SK-N-SH (cell line): ENCODE data around the gene GAR1. TPM values are rescaled to one million over a fixed set of nuclear protein-coding genes. Genes with fewer than 3 reads are reported as not detected.

Experiments
- CTCF ChIA-PET: fragments of 300-600, 350-600 bp; formaldehyde crosslinking; extraction: SDS; loops from one replicate; lab custom pipeline; 2021; lab: Yijun Ruan, JAX
- POLR2A ChIA-PET: fragments of 350-600 bp; sonication (Branson Sonifier 250); formaldehyde crosslinking; extraction: SDS; loops from one replicate; lab custom pipeline; 2020; ENCODE audit warnings: antibody characterized with exemption, inconsistent platforms; lab: Yijun Ruan, JAX
- DNase-seq: peaks from one replicate; pipeline ENCODE4 v3.0.0; 2012
- H2AFZ ChIP-seq: fragments of 200-600 bp; sonication (generic); 2 replicates; pipeline ENCODE4 v1.8.1; 2016; ENCODE audit warnings: antibody characterized with exemption, mild to moderate bottlenecking, low read depth
- H3F3A ChIP-seq: fragments of 200-600 bp; sonication (generic); replicated peaks from 2 replicates; pipeline ENCODE3; 2016; ENCODE audit warnings: antibody characterized with exemption, mild to moderate bottlenecking; ENCODE audit not compliant: insufficient read depth
- H3K27ac ChIP-seq, 2 experiments: fragments of 200-500 bp in 1 of 2; fragments of 200-600 bp in 1 of 2; sonication (Bioruptor generic) in 1 of 2; sonication (generic), shearing (Covaris generic) in 1 of 2; 2 replicates each; pipeline versions ENCODE4 v1.5.1 to v1.6.1; 2014 to 2016; ENCODE audit warnings: low read depth in 2 of 2, inconsistent platforms in 1 of 2, low read length in 1 of 2, mild to moderate bottlenecking in 1 of 2, mixed read lengths in 1 of 2
- H3K27me3 ChIP-seq: fragments of 200-600 bp; sonication (generic), shearing (Covaris generic); 2 replicates; pipeline ENCODE4 v1.6.1; 2016; ENCODE audit warnings: mixed run types; ENCODE audit not compliant: insufficient read depth
- H3K36me3 ChIP-seq, 2 experiments: fragments of 200-500 bp in 1 of 2; fragments of 200-600 bp in 1 of 2; sonication (Bioruptor generic) in 1 of 2; sonication (generic) in 1 of 2; replicated peaks in 1 of 2; 2 replicates each; pipeline versions ENCODE3 to v1.5.1; 2014 to 2016; ENCODE audit warnings: low read length in 1 of 2, mild to moderate bottlenecking in 1 of 2; ENCODE audit not compliant: insufficient read depth in 2 of 2, control insufficient read depth in 1 of 2
- H3K4me1 ChIP-seq, 2 experiments: fragments of 200-500 bp in 1 of 2; fragments of 200-600 bp in 1 of 2; sonication (Bioruptor generic) in 1 of 2; sonication (generic), shearing (Covaris generic) in 1 of 2; 2 replicates each; pipeline versions ENCODE4 v1.5.1 to v1.6.1; 2014 to 2016; ENCODE audit warnings: low read depth in 1 of 2, low read length in 1 of 2, mixed run types in 1 of 2; ENCODE audit not compliant: insufficient read depth in 2 of 2, control insufficient read depth in 1 of 2
- H3K4me2 ChIP-seq: fragments of 200-600 bp; sonication (generic), shearing (Covaris generic); 2 replicates; pipeline ENCODE4 v1.6.1; 2017; ENCODE audit warnings: mixed run types
- H3K4me3 ChIP-seq, 2 experiments: fragments of 200-500 bp in 1 of 2; fragments of 200-600 bp in 1 of 2; sonication (Bioruptor generic) in 1 of 2; sonication (generic), shearing (Covaris generic) in 1 of 2; 2 replicates each; pipeline versions ENCODE4 v1.5.1 to v1.8.1; 2014 to 2016; ENCODE audit warnings: low read depth in 2 of 2, inconsistent platforms in 1 of 2, low read length in 1 of 2, mild to moderate bottlenecking in 1 of 2, mixed read lengths in 1 of 2, moderate library complexity in 1 of 2
- H3K79me2 ChIP-seq: fragments of 200-600 bp; sonication (generic); 2 replicates; pipeline ENCODE4 v1.8.1; 2017; ENCODE audit warnings: mild to moderate bottlenecking; ENCODE audit not compliant: insufficient read depth
- H3K9ac ChIP-seq: fragments of 200-600 bp; sonication (generic); 2 replicates; pipeline ENCODE4 v1.6.1; 2017; ENCODE audit warnings: mixed run types
- H3K9me2 ChIP-seq: fragments of 200-600 bp; sonication (generic); 2 replicates; pipeline ENCODE4 v1.6.1; 2017; ENCODE audit warnings: mixed run types
- H3K9me3 ChIP-seq: fragments of 200-600 bp; sonication (generic); 2 replicates; pipeline ENCODE4 v1.6.1; 2017; ENCODE audit warnings: mixed run types, mild to moderate bottlenecking, moderate library complexity
- H4K20me1 ChIP-seq: fragments of 200-600 bp; sonication (generic); 2 replicates; pipeline ENCODE4 v1.6.1; 2017; ENCODE audit warnings: mild to moderate bottlenecking, mixed run types; ENCODE audit not compliant: insufficient read depth
- EZH2phosphoT487 ChIP-seq: fragments of 200-600 bp; sonication (generic); IDR thresholded peaks from 2 replicates; pipeline ENCODE4 v1.6.1; 2017; ENCODE audit warnings: low read depth, mixed run types, mild to moderate bottlenecking, antibody characterized with exemption, moderate library complexity, borderline replicate concordance
- FOXJ3 ChIP-seq: sonication (generic); formaldehyde crosslinking; IDR thresholded peaks from 2 replicates; pipeline ENCODE4 v1.5.1; 2020; ENCODE audit warnings: mild to moderate bottlenecking, missing genetic modification reagents
- FOXM1 ChIP-seq: IDR thresholded peaks from 2 replicates; pipeline ENCODE4 v1.4.0; 2012; ENCODE audit warnings: low read depth, mild to moderate bottlenecking
- GABPA ChIP-seq: IDR thresholded peaks from 2 replicates; pipeline ENCODE4 v1.4.0; 2012; ENCODE audit warnings: low read depth, mild to moderate bottlenecking
- GATA2 ChIP-seq: sonication (generic); formaldehyde crosslinking; IDR thresholded peaks from 2 replicates; pipeline ENCODE4 v1.5.0; 2020; ENCODE audit warnings: mild to moderate bottlenecking, missing genetic modification reagents
- JUND ChIP-seq: IDR thresholded peaks from 2 replicates; pipeline ENCODE4 v1.4.0; 2012
- MEF2A ChIP-seq: IDR thresholded peaks from 2 replicates; pipeline ENCODE4 v1.4.0; 2012; ENCODE audit warnings: low read depth, borderline replicate concordance
- NRF1 ChIP-seq: IDR thresholded peaks from 2 replicates; pipeline ENCODE4 v1.6.1; 2012; ENCODE audit warnings: low read depth, mild to moderate bottlenecking, low read length
- POLR2AphosphoS5 ChIP-seq: IDR thresholded peaks from 2 replicates; pipeline ENCODE4 v1.6.1; 2012; ENCODE audit warnings: low read depth, low read length
- RAD21 ChIP-seq: IDR thresholded peaks from 2 replicates; pipeline ENCODE4 v1.6.1; 2012; ENCODE audit warnings: mild to moderate bottlenecking, low read length
- RFX5 ChIP-seq: IDR thresholded peaks from 2 replicates; pipeline ENCODE4 v1.6.1; 2012; ENCODE audit warnings: mild to moderate bottlenecking, improper control_type of control experiment, low read length
- SMC3 ChIP-seq: IDR thresholded peaks from 2 replicates; pipeline ENCODE4 v1.6.1; 2012; ENCODE audit warnings: low read depth, low read length, improper control_type of control experiment
- TAF1 ChIP-seq: IDR thresholded peaks from 2 replicates; pipeline ENCODE4 v1.6.1; 2012; ENCODE audit warnings: low read depth, mild to moderate bottlenecking, low read length, moderate library complexity, borderline replicate concordance
- TCF12 ChIP-seq: IDR thresholded peaks from 2 replicates; pipeline ENCODE4 v1.4.0; 2012
- polyA plus RNA-seq, 3 experiments: library from polyadenylated mRNA; depleted of rRNA; stranded (reverse); fragments of >200 nt; gene quantifications; 2 replicates each; pipeline ENCODE4 v1.2.3, GENCODE V29; 2012
- TF ChIP-seq, protein P1 (sequence below): IDR thresholded peaks from 2 replicates; pipeline ENCODE4 v1.6.1; 2012; ENCODE audit warnings: mild to moderate bottlenecking, low read depth, low read length, moderate library complexity
- TF ChIP-seq, protein P2 (sequence below): IDR thresholded peaks from 2 replicates; pipeline ENCODE4 v1.4.0; 2012; ENCODE audit warnings: low read depth
- TF ChIP-seq, protein P3 (sequence below): fragments of 200-600 bp; sonication (generic); IDR thresholded peaks from 2 replicates; pipeline ENCODE4 v1.6.1; 2017; ENCODE audit warnings: antibody characterized with exemption, mild to moderate bottlenecking, moderate library complexity

The GAR1 gene
- polyA plus RNA-seq, 1 of the 3 experiments (the other 2 are of a cell fraction), result 40.5 TPM

DNA sequence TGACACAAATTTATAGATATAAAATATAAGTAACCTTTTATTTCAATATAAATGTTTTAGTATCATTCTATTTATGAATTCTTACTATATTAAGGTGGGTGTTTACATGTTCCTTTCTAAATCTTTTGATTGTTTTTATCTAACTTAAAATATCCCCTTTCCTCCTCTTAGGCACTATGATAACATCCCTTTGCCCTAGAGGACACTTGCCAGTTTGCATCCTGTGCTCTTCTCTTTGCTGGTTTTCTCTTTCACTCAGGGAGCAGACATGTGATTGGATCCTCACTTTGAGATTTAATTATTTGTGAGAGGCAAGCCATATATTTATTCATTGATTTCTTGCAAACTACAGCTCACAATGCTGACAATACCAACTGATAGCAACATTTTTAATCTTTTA is 48.6 kb downstream of the GAR1 start:
- TF ChIP-seq GABPA (no peak), RAD21 (no peak), NRF1 (no peak), TCF12 (no peak), JUND (no peak), FOXM1 (no peak), SMC3 (no peak), POLR2AphosphoS5 (no peak), GATA2 (no peak), EZH2phosphoT487 (no peak), RFX5 (no peak), MEF2A (no peak), FOXJ3 (CRISPR knock-in tag) (no peak), TAF1 (no peak)
- TF ChIP-seq, protein P1, sequence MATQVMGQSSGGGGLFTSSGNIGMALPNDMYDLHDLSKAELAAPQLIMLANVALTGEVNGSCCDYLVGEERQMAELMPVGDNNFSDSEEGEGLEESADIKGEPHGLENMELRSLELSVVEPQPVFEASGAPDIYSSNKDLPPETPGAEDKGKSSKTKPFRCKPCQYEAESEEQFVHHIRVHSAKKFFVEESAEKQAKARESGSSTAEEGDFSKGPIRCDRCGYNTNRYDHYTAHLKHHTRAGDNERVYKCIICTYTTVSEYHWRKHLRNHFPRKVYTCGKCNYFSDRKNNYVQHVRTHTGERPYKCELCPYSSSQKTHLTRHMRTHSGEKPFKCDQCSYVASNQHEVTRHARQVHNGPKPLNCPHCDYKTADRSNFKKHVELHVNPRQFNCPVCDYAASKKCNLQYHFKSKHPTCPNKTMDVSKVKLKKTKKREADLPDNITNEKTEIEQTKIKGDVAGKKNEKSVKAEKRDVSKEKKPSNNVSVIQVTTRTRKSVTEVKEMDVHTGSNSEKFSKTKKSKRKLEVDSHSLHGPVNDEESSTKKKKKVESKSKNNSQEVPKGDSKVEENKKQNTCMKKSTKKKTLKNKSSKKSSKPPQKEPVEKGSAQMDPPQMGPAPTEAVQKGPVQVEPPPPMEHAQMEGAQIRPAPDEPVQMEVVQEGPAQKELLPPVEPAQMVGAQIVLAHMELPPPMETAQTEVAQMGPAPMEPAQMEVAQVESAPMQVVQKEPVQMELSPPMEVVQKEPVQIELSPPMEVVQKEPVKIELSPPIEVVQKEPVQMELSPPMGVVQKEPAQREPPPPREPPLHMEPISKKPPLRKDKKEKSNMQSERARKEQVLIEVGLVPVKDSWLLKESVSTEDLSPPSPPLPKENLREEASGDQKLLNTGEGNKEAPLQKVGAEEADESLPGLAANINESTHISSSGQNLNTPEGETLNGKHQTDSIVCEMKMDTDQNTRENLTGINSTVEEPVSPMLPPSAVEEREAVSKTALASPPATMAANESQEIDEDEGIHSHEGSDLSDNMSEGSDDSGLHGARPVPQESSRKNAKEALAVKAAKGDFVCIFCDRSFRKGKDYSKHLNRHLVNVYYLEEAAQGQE, result no peak
- TF ChIP-seq, protein P2, sequence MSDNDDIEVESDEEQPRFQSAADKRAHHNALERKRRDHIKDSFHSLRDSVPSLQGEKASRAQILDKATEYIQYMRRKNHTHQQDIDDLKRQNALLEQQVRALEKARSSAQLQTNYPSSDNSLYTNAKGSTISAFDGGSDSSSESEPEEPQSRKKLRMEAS, result no peak
- TF ChIP-seq, protein P3, sequence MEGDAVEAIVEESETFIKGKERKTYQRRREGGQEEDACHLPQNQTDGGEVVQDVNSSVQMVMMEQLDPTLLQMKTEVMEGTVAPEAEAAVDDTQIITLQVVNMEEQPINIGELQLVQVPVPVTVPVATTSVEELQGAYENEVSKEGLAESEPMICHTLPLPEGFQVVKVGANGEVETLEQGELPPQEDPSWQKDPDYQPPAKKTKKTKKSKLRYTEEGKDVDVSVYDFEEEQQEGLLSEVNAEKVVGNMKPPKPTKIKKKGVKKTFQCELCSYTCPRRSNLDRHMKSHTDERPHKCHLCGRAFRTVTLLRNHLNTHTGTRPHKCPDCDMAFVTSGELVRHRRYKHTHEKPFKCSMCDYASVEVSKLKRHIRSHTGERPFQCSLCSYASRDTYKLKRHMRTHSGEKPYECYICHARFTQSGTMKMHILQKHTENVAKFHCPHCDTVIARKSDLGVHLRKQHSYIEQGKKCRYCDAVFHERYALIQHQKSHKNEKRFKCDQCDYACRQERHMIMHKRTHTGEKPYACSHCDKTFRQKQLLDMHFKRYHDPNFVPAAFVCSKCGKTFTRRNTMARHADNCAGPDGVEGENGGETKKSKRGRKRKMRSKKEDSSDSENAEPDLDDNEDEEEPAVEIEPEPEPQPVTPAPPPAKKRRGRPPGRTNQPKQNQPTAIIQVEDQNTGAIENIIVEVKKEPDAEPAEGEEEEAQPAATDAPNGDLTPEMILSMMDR, result no peak
- ChIA-PET CTCF (interaction anchor here (1.1 to 1.7 kb wide), 3 partner anchors 8 to 16 kb away, joined by 3 to 5 read pairs (median 4); no protein-coding TSS in a partner anchor), POLR2A (no interaction called here)

More for the DNA sequence above, 48.6 kb downstream of the GAR1 start:
- Histone ChIP-seq H3K4me3 (no peak overlapping the region), H4K20me1 (no peaks in the 10 kb centered on the region), H3K4me2 (no peak overlapping the region), H3K27ac (no peak overlapping the region), H3K79me2 (no peaks in the 10 kb centered on the region), H3K27me3 (no peaks in the 10 kb centered on the region), H3K9ac (no peak overlapping the region), H3K36me3 (no peaks in the 10 kb centered on the region), H3K9me3 (0 out of 2 replicates have a peak, but pooled peaks cover 4% of the 10 kb centered on the region), H2AFZ (no peak overlapping the region), H3K9me2 (no peaks in the 10 kb centered on the region), H3F3A (no peaks in the 10 kb centered on the region), H3K4me1 (no peaks in the 10 kb centered on the region)
- DNase-seq, result no peak
